Prostate gland (tissue), 2 donors: ENCODE data around the gene ABCD2.
"Not testable (repeated sequence)": the region's sequence is repeated elsewhere in the genome, so short reads cannot be mapped to it uniquely, and the experiment has no call there.

Source experiments
- CTCF ChIP-seq, 4 experiments: fragments of 200-600 bp in 2 of 4; fragments of 450-650 bp in 2 of 4; sonication (generic) in 2 of 4; IDR thresholded peaks; 1 replicate in 3 of 4; 2 replicates in 1 of 4; pipeline ENCODE4 v1.5.1; 2016 to 2019; ENCODE audit warnings: antibody characterized with exemption in 4 of 4, mild to moderate bottlenecking in 2 of 4, moderate library complexity in 2 of 4
- POLR2A ChIP-seq: fragments of 450-650 bp; IDR thresholded peaks from one replicate; pipeline ENCODE4 v1.6.1; 2016; ENCODE audit warnings: antibody characterized with exemption, mild to moderate bottlenecking
- POLR2AphosphoS5 ChIP-seq: sonication (generic); formaldehyde crosslinking; IDR thresholded peaks from one replicate; pipeline ENCODE4 v1.6.1; 2017; ENCODE audit warnings: antibody characterized with exemption

GRCh38 chr12:39623160-39623559 is 3.6 kb upstream of the ABCD2 start:
- not testable (repeated sequence) for TF ChIP-seq CTCF (IDR thresholded peaks at IDR 0.05); POLR2A; POLR2AphosphoS5
